RPMI8226 (cell line): ENCODE results near the gene F8.
"Not testable (repeated sequence)": the region's sequence is repeated elsewhere in the genome, so short reads cannot be mapped to it uniquely, and the experiment has no call there.

Experiments
- DNase-seq: peaks from one replicate; pipeline ENCODE4 v3.0.0-alpha.2; 2015

The F8 gene

DNA sequence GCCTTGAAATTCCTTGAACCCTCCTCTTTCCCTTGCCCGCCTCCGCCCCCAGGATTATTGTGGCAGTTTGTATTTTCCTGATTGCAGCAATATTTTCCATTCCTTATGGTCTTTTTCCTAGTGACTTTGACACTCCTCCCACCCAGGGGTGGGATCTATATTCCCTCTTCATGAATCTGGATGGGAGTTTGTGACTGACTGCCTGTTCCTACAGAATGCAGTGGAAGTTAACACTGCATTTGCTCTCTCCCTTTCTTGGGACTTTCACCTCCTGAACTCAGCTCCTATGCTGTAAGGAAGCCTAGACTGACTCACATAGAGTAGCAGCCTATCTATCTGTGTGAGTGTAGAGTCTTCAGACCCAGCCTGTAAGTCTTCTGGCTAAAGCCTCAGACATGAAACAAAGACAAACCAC lies 6.4 kb upstream of the F8 start:
- no peak for DNase-seq

DNA sequence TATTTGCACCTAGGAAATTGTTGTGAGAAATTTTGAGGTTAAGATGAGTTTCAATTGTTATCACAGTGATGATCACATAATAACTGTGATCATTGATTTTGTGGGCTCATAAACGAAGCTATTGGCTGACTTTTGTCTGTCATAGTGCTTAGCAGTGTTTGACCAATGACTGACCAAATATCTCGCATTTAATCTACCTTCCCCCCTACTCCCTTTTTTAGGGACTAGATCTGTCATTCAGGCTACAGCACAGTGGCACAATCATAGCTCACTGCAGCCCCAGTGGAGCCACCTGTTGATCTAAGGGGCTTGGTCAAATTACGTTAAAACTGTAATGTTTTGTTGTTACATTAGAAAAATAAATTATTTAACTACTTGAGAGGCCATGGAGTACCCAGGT lies 5.6 kb upstream of the F8 start:
- peak; percentile 15 for DNase-seq

DNA sequence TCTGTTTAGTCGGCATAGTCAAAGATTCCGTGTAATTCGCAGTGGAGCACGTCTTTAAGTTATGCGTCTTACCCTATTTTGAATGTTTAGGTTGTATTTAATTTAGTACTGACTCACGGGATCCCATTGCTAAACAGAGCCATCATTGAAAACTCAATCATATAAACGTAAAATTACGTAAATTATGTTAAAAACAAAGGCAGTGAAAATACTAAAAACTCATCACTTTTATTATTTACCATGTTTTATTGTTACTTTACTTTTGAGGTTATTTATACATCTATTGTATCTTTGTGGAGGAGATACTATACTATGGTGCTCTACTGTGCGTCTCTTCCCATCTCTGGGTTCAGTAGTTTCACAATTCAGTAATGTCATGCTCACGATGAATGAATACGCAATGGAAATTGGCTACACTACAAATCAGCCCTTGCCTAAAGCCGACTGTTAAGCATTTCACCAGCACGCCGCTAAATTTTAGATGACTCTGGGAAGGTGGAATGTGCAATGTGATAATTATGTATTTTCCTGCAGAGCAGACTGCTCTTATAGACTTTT lies 5.1 kb upstream of the F8 start:
- peak; percentile 52 for DNase-seq

DNA sequence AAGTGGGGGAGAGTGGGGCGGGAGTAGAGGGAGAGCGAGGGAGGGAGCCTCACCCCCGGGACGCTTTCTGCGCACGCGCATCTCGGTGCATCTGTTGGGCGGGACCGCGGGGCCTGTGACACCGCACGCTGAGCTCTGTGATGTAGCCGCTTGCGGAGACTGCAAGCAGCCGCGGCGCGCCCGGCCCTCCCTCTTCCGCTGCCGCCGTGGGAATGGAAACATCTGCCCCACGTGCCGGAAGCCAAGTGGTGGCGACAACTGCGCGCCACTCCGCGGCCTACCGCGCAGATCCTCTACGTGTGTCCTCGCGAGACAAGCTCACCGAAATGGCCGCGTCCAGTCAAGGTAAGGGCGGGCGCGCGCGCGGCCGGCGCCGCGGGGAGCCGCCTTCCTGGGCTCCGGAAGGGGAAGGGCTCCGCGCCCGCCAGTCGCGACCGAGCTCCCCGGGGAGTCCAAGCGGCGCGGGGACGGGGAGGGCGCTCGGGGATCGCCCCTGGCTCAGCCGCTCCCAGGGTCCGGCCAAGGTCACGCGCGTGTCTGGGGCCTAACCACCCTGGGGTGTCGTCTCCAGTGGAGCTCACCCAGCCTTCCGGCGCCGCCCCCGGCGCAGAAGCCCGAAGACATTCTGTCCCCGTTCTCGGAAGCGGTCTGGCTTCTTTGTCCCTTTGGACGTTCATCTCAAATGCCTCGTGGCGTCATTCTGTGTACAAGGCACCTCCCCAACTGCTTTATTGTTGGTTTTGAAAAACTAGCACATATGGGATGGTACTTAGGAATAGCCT lies 4.4 kb upstream of the F8 start, which contains the start of gene FUNDC2:
Gene FUNDC2 (plus strand): TSS at position 118 of the 782 bp plus-strand sequence. CDS start 95 bp downstream, at position 213.
- DNase-seq, result peak; percentile 96

DNA sequence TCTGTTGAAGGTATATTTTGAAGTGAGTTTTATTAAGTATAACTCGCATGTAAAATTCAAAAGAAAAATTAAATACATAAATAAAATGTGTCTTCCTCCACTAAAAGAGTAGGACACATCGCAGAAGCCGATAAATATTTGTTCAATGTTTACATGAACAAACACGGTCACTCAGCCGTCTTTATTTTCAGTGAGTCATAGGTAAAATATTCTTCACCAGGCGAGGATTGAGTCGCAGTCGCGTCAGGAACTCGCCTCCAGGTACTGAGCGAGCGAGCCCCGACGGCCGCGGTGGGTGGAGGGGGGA lies 3.9 kb upstream of the F8 start:
- DNase-seq, result no peak

DNA sequence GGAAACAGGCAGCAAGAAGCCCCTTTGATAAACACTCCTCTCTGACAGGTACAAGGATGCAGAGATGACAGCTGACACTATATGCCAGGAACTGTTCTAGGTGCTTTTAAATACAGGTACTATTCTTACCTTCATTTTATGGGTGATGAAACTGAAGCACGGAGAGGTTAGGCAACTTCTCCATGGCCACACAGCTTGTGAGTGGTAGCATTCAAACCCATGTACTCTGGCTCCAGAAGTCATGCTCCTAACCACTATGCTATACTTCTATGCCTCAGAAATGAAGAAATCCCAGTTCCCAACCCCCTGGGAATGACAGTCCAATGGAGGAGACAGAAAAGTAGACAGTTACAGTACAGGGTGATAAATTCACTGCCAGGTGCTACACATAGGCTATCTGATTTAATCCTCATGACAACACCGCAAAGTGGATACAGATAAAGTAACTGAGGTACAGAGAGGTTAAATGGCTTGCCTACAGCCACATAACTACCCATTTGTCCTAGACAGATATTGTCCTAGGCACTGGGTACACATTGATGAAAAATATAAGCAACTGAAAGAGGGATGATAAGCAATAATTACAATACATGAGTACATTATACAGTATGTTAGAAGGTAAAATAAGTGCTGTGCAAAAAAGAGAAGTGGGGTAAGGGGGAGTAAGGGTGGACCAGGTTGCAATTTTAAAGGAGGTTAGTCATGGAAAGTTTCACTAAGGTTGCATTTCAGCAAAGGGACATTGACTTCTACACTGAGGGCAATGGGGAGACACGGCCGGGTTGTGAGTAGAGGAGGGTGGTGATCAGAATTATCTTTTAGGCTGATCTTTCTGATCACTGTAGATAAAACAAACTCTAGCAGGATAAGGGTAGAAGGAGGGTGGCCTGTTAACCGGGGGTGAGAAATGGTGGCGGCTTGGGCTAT lies 1.6 kb upstream of the F8 start:
- DNase-seq, result no peak

DNA sequence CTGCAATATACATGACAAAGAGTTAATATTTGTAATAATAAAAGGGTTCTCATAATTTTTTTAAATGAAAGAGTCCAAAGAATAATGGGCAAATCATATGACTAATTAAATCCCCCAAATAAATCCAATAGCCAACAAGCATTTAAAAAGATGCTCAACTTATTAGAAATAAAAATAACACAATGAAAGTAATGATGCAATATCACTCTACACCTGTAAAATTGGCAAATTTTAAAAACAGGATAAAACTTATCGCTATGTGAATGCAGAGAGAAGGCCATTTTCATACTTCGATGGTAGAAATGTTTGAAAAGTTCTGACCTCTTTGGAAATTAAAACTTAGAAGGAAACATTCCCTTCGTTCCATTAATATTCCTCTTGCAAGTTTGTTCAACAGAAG lies 1.9 kb downstream of the F8 start:
- no peak for DNase-seq

DNA sequence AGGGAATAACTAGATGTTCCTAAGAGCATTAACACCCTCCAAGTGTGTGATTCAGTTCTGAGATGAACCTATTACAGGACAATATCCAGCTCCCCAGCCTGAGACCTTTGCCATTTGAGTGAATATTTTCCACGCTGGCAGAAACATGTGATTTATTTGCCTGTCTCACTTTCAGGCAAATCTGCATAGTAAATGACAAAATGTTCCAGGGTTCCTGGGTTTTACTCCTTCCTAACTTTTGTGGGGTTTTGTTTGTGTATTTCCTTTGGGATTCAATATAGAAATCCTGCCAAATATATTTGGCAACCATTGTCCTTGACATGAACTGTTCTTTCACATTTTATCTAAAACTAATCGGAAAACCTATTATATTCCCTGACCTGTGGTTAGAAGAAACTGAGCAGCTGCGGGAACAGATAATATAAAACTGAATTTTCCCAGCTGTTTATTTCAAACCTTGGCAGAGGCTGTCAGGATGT lies 12.5 kb downstream of the F8 start:
- no peak for DNase-seq

DNA sequence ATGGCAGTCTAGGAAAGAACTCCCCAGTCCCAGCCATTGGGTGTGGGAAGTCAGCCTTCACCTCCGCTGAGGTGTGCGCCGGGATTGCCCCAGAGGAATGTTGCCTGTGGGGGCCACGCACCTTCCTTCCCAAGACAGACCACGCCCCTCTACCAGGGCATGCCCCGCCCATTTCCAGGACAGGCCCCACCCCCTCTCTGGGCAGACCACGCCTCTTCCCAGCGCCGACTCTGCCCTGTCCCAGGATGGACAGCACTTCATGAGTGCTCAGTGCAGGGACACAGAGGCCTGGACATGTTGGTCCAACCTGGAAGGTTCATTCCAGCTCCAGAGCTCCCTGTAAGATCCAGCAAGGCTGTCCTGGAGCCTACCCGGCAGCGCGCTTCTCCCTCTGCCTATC lies 13.9 kb downstream of the F8 start:
- not testable (repeated sequence) for DNase-seq

DNA sequence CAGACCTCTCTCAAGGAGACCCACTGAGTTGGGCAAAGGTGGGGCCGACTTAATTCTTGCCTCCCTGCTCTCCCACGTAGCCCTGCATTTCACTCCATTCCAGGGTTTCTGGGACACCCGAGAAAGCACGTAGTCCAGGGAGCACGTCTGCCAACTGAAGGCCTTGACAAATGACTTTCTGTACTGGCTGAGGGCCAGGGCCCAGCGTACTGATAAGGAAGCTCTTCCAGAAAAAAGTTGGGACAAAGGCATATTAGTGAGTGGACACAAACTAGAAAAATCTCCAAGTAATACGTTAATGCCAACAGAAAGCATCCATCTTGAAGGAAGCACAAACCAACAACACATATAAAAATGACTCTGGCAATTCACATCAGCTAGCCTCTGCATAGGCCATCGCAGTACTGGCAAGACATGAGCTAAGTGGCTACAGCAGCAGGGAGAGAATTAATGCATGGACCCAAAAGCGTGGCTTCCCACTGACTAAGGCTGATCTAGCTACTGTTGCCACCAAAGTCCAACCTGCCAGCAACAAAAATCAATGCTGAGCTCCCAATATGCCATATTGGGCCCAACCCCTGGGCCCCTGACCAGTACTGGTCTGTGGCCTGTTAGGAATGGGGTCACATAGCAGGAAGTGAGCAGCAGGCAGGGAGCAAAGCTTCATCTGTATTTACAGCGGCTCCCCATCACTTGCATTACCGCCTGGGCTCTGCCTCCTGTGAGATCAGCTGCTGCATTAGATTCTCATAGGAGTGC lies 15.4 kb downstream of the F8 start:
- not testable (repeated sequence) for DNase-seq

DNA sequence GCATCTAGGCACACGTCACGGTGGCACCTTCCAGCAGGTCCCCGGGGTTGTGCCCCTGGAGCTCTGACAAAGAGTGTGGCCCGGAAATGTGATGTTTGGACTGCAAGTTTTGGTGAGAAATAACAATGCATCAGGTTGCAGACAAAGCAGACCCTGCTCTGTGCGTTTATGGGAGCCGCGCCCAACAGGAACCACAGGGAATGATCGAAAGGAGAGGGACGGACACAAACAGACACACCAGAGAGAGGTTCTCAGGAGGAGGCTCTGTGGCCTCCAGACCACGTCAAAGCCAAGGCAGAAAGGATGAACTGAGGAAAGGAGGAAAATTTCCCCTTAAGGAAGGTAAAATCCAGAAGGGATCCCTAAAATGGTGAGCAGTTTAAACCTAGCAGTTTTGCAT lies 16.1 kb downstream of the F8 start:
- DNase-seq, result not testable (repeated sequence)

DNA sequence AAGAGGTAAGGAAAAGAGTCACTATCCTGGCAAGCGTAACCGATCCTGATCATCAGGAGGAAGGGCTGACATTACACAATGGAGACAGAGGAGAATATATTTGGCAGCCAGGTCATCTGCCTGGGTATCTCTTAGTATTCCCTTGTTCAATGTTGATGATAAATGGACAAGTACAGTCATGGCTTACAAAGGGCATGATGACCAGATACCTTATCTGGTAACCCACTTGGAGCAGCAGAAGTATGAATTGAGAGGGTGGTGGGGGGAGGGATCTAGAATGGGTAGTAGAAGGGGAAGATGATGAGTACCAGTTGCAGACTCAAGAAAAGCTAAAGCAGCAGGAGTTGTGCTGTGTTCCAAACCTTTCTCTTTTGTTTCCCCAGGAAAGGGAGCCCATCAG lies 17.3 kb downstream of the F8 start:
- no peak for DNase-seq

DNA sequence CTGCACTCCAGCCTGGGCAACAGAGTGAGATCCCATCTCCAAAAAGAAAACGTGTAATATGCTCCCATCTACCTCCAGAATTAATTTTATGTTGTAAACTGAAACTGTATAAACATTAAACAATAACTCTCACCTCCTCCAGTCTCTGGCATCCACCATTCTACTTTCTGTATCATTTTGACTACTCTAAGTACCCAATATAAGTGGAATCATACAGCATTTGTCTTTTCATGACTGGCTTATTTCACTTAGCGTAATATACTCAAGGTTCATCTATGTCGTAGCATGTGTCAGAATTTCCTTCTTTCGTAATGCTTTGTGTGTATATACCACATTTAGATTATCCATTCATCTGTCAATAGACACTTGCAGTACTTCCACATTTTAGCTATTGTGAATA lies 20.6 kb downstream of the F8 start:
- DNase-seq, result no peak

DNA sequence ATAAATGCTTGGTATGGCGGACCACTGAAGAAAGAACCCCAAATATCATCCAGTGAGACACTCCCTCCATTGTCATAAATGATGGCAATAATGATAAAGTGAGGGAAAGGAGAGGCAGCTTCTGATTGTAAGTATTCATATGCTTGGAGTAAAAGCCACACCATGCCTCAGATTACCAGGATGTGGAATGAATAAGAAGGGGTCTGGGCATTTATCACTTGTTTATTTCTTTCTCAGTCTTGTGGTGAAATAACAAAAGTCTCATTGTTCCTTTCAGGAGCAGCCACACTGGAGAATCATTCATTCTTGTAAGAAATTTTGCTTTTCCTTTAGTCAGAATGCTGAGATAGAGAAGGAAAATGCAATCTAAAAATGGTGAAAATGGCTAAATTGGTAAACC lies 21.7 kb downstream of the F8 start:
- no peak for DNase-seq

DNA sequence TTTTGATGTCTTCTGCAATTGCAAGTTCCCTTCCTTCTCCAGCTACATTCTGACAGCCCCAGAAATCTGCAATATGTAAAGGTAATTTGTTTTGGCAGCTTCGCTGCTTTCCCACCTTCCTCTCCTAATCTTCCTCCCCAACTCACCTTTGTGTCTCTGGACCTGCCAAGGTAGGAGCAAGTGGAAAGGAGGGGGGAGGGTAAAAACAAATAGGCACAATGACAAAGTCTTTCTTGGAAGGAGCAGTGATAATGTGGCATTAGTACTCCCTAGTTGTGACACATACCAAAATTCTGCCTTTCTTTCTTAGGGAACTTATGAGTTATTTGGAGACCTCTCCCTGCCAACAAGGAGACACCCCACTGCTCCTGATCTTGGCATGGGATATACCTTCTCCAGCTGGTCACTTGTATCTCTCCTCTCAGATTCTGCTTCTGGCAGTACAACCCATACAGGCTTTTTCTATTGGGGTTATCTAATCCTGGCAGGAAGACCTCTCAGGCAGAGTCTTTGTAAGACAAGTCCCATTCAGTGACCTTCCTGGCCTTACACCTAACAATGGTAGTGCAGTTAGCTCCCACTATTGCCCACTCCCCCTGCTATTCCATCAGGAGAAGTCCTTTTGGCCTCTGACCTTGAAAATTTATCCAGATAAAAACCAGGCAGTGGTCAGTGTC lies 24.2 kb downstream of the F8 start:
- no peak for DNase-seq

DNA sequence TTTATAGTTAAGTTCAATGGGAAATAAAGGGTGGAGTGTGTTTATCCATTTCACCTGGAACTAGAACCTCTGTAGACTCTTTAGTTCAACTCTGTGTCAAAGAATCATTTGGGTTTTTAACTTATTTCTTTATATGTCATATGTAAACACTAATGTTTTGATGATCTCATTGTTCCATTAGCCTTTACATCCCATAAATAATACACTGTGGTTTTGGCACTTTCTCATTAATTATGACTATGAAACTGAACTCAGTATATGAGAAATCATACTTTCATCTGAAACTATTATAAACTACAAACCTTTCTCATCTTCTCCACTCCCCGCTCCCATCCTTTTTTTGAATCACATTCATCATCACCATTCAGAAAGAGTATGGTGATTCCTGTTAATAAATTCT lies 31.0 kb downstream of the F8 start:
- no peak for DNase-seq

DNA sequence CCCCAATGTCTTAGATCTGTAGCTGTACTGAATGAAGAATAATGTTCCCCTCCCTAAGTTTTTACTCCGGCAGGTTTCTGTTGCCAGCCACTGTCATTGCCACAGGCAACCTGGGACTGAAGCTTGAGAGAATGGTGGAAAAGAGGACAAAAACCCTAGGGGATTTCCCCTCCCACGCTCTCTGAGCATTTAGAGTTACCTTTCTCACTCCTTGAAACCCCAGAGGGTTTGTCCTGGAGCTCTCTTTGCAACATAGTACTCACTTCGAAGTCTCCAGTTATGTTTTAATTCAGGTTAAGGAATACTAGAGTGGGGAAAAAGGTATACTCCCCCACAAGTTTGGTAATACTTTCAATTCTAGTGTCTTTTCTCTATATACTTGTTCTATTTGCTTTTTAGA lies 31.5 kb downstream of the F8 start:
- DNase-seq, result no peak

DNA sequence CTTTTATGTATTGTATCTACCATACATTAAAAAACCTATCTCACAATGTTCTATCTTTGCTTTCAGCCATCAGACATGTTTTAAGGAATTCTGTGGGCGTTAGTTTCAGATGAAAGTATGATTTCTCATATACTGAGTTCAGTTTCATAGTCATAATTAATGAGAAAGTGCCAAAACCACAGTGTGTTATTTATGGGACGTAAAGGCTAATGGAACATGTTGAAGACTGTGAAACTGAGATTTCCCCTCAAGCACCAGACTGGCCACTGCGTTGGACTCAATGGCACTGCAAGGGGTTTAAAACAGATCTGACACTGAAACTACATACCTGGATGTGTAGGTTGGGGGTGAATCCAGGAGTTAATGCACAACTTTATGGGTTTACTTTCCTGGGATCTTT lies 32.0 kb downstream of the F8 start:
- no peak for DNase-seq

DNA sequence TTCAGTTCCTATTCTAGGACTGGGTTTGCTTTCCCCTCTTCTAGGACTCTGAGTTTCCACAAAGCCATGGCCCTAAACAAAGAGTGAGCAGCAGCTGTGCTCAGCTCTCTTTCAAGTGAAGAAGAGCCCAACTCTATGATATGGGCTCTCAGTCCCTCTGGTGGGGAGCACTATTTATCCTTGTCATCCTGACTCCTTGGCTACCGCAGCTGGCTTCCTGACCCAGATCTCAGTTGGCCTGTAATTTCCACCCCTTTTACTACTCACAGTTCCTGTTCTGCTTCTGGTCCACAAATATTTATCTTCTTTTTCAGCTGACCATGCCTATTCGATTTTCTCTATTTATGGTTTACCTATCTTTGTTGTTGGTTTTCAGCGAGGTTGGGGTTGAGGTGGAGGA lies 33.8 kb downstream of the F8 start:
- DNase-seq, result no peak

DNA sequence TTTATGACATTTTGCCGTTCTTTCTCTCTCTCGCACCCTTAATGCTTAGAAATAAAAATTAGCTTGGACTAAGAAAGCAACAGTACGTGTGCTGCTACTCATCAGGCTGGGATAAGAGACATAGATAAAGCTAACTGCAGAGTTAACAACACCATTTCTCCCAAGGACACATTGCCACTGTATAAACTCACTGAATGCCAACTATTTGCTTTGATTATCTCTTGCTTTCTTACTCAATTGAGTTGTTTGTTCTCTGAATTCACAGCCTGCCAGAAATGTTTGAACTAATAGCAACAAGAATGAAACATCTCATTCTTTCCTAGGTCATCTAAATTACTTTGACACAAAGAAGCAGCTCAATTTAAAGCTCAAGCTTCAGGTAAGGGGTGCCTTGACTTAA lies 34.6 kb downstream of the F8 start:
- DNase-seq, result no peak

DNA sequence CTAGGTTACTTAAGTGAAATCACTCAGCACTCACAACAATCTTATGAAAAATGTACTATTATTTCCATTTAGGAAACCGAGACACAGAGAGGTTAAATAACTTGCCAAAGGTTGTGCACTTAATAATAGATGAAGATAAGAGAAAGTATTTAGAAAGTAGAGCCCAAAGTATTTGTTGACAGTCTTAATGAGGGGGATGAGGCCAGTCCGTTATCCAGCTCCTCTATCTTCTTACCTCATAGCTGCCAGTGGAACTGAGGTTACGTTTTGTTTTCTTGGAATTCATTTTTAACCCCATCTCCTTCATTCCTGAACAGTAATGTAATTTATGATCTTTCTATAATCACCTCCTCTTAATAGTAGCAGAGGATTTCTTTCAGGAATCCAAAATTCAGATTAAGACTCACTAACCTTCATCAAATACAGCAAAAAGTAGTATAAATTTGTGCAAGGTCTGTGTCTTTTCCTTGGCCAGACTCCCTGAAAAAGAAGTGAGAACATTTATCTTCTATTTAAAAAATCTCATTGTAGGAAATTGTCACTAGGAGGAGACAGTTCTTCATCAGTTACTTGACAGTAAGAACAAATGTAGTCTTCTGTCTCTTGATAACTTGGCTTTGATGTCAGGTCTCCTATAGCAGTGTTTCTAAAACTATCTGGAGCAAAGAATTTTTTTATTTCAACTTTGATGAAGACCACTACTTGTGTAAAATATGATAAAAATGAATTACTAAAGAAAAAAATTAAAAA lies 35.5 kb downstream of the F8 start:
- no peak for DNase-seq

DNA sequence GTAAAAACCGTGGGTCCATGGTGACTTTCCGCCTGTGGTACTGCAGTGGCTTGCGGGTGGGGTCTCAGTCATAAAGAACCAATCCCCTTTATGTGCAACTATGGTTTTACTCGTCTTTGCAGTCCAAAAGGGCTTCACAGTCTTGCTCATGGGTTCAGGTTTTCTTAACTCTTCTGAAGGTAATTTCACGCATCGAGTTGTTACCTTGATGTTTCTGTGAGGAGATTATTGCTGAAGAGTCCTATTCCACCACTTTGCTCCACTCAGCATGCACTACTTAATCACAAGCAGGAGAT lies 41.5 kb downstream of the F8 start:
- no peak for DNase-seq
